HL-60 (cell line): ENCODE measurements around the gene ARG2.

Experiments
- DNase-seq, 2 experiments: peaks; one replicate each; pipeline ENCODE4 v3.0.0-alpha.2; 2010 to 2020; ENCODE audit warnings: low read depth in 1 of 2, low spot score in 1 of 2
- H3K27ac ChIP-seq: fragments of 250-450 bp; sonication (Bioruptor Pico); replicated peaks from 2 replicates; pipeline ENCODE4 v1.5.1; 2020; ENCODE audit warnings: mild to moderate bottlenecking, moderate library complexity
- H3K27me3 ChIP-seq: fragments of 250-450 bp; sonication (Bioruptor Pico); 2 replicates; pipeline ENCODE4 v1.5.1; 2021; ENCODE audit warnings: mild to moderate bottlenecking, moderate library complexity; ENCODE audit not compliant: insufficient read depth, poor library complexity, severe bottlenecking
- H3K4me3 ChIP-seq: replicated peaks from 2 replicates; pipeline ENCODE4 v1.5.1; 2011; ENCODE audit warnings: mild to moderate bottlenecking, control low read depth, low read length; ENCODE audit not compliant: insufficient read depth
- GABPA ChIP-seq: IDR thresholded peaks from 2 replicates; pipeline ENCODE4 v1.6.1; 2012; ENCODE audit warnings: low read depth
- POLR2AphosphoS5 ChIP-seq: IDR thresholded peaks from 2 replicates; pipeline ENCODE4 v1.6.1; 2012; ENCODE audit warnings: low read depth
- SPI1 ChIP-seq: IDR thresholded peaks from 2 replicates; pipeline ENCODE4 v1.6.1; 2012; ENCODE audit warnings: low read depth, mild to moderate bottlenecking, borderline replicate concordance
- TF ChIP-seq, protein P1 (sequence below): IDR thresholded peaks from 2 replicates; pipeline ENCODE4 v1.6.1; 2012; ENCODE audit warnings: low read depth; ENCODE audit not compliant: insufficient replicate concordance
- TF ChIP-seq, protein P2 (sequence below): IDR thresholded peaks from one replicate; pipeline ENCODE4 v1.5.1; 2011; ENCODE audit warnings: low read length, control low read depth, inconsistent platforms; ENCODE audit not compliant: insufficient read depth

Gene ARG2

DNA sequence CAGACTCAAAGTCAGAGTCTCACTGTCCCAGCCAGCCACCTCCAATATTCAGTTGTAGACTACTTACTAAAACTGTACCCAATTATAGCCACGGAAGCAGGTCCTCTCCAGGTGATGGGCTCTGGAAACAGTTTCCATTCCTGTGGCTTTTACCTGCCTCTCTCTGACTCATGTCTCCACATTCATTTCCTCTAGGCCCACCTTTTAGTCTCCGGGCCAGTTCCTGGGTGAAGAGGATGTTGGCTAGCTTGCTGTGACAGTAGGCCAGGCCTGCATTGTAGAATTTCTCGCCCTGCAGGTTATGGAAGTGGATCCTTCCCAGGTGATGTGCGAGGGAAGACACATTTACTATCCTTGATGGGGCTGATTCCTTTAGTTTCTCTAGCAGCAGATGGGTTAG lies 70.3 kb downstream of the ARG2 start:
- TF ChIP-seq SPI1 (no peak), POLR2AphosphoS5 (no peak), GABPA (no peak)
- TF ChIP-seq, protein P1, sequence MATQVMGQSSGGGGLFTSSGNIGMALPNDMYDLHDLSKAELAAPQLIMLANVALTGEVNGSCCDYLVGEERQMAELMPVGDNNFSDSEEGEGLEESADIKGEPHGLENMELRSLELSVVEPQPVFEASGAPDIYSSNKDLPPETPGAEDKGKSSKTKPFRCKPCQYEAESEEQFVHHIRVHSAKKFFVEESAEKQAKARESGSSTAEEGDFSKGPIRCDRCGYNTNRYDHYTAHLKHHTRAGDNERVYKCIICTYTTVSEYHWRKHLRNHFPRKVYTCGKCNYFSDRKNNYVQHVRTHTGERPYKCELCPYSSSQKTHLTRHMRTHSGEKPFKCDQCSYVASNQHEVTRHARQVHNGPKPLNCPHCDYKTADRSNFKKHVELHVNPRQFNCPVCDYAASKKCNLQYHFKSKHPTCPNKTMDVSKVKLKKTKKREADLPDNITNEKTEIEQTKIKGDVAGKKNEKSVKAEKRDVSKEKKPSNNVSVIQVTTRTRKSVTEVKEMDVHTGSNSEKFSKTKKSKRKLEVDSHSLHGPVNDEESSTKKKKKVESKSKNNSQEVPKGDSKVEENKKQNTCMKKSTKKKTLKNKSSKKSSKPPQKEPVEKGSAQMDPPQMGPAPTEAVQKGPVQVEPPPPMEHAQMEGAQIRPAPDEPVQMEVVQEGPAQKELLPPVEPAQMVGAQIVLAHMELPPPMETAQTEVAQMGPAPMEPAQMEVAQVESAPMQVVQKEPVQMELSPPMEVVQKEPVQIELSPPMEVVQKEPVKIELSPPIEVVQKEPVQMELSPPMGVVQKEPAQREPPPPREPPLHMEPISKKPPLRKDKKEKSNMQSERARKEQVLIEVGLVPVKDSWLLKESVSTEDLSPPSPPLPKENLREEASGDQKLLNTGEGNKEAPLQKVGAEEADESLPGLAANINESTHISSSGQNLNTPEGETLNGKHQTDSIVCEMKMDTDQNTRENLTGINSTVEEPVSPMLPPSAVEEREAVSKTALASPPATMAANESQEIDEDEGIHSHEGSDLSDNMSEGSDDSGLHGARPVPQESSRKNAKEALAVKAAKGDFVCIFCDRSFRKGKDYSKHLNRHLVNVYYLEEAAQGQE = no peak
- H3K27ac ChIP-seq = no peak overlapping the region
- no peak for DNase-seq
- no peak overlapping the region for H3K4me3 ChIP-seq
- no peaks in the 10 kb centered on the region for H3K27me3 ChIP-seq

DNA sequence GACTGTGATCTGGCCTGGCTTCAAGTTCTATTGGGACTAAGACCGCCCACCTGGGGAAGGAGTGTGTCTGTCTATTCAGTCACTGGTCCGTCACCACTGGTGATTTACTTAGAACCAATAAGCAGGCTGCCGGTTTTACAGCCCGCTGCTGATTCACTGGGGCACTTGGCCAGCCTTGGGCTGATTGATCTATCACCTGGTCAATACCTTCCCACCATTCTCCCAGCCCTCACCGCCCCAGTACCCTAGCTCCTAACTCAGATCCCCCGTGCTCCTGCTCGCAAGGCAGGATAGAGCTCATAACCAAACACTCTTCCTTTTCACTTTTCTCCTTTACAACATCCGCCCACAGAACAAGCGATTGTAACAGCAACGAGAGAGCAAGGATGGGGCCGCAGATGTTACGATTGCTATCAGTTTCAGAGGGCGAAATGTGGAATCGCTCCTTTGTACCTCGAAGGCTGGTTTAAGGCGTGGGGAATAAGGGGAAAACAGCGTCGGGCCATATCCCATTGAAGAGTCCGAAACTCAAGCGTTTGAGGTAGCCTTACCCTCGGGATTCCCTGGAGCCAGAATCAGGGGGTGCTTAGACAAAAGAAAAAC lies 75.2 kb downstream of the ARG2 start:
- peak in 1 of 2 experiments; percentile 15 for DNase-seq
- TF ChIP-seq SPI1 = no peak
- TF ChIP-seq, protein P2, sequence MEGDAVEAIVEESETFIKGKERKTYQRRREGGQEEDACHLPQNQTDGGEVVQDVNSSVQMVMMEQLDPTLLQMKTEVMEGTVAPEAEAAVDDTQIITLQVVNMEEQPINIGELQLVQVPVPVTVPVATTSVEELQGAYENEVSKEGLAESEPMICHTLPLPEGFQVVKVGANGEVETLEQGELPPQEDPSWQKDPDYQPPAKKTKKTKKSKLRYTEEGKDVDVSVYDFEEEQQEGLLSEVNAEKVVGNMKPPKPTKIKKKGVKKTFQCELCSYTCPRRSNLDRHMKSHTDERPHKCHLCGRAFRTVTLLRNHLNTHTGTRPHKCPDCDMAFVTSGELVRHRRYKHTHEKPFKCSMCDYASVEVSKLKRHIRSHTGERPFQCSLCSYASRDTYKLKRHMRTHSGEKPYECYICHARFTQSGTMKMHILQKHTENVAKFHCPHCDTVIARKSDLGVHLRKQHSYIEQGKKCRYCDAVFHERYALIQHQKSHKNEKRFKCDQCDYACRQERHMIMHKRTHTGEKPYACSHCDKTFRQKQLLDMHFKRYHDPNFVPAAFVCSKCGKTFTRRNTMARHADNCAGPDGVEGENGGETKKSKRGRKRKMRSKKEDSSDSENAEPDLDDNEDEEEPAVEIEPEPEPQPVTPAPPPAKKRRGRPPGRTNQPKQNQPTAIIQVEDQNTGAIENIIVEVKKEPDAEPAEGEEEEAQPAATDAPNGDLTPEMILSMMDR = no peak
- TF ChIP-seq, protein P1 = no peak
- TF ChIP-seq GABPA = no peak
- TF ChIP-seq POLR2AphosphoS5 = no peak
- Histone ChIP-seq H3K27me3 (no peaks in the 10 kb centered on the region), H3K27ac (no peak overlapping the region), H3K4me3 (peak overlapping the region; percentile 77)

DNA sequence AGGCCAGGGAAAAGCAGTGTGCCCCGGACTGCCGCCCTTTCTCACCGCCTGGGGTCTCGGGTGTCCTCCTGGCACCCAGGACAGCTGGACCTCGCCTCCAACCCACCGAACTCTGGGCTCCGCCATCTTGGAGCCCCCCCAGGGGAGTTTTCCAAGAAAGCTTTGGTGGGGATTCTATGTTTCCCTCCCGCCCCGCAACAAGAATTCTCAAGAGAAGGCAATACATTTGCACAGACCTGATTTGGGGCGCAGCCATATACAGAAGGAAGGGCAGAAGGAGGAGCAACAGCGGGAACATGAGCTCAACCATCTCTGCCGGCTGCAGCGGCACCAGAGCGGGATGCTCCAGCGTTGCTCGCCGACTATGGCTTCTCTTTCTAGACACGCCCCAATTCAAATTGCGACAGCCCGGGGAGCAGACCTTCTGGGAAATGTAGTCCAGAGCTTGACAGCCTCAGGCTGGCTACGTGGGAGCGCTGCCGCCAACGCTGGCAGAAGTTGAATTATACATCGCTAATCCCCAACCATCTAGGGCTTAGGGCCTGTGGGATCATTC lies 75.8 kb downstream of the ARG2 start, which contains the start of gene RDH11:
RDH11 (minus strand) TSS at position 371 of the 556 bp plus-strand sequence; CDS start at position 310, 61 bp downstream.
- DNase-seq = peak; percentile 51 to 88
- peak within 1 kb of the TSS; percentile 77 for H3K4me3 ChIP-seq
- H3K27me3 ChIP-seq = no peaks in the 10 kb centered on the region
- no peak within 1 kb of the TSS for H3K27ac ChIP-seq
- TF ChIP-seq POLR2AphosphoS5 = 0 out of 2 replicates have a peak, but pooled peaks have one; percentile 44
- TF ChIP-seq, protein P1 = no peak

DNA sequence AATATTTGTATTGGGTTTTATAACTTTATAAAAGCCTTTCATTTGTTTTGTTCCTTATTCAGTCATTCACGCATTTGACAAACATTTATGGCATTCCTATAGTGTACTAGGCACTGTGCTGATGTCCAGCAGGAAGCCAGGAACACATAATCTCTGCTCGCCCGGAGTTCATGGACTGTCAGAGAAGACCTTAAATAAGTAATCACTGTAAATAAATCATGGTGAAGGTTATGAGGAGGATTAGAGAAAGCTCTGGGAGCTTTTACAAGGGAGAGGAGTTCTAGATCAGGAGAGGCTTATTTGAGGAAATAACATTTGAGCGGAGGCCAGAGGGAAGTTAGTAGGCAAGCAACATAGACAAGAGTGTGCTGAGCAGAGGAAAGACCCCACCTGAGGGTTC lies 77.3 kb downstream of the ARG2 start:
- no peaks in the 10 kb centered on the region for H3K27me3 ChIP-seq
- H3K4me3 ChIP-seq = no peak overlapping the region
- DNase-seq = no peak
- no peak overlapping the region for H3K27ac ChIP-seq
- no peak for TF ChIP-seq POLR2AphosphoS5
- TF ChIP-seq, protein P1 = no peak
- TF ChIP-seq, protein P2 = no peak
- no peak for TF ChIP-seq SPI1
- TF ChIP-seq GABPA = no peak
